HepG2 (cell line): ENCODE data around the gene ZC3H14.
"Not testable (repeated sequence)": the region's sequence is repeated elsewhere in the genome, so short reads cannot be mapped to it uniquely, and the experiment has no call there.

Experiments used
- ATF2 ChIP-seq: sonication (generic); formaldehyde crosslinking; IDR thresholded peaks from 2 replicates; pipeline ENCODE4 v1.4.0; 2020; ENCODE audit warnings: missing genetic modification reagents
- JUND ChIP-seq: sonication (generic); formaldehyde crosslinking; IDR thresholded peaks from 2 replicates; pipeline ENCODE4 v1.8.0; 2022; ENCODE audit warnings: mild to moderate bottlenecking, missing genetic modification reagents
- KLF16 ChIP-seq, 2 experiments: sonication (generic) in 1 of 2; formaldehyde crosslinking in 1 of 2; IDR thresholded peaks; 2 replicates each; pipeline versions ENCODE4 v1.6.1 to v1.8.0; 2016 to 2023; ENCODE audit warnings: missing genetic modification reagents in 2 of 2, missing compliant biosample characterization in 1 of 2
- RXRB ChIP-seq: IDR thresholded peaks from 2 replicates; pipeline ENCODE4 v1.6.1; 2016; ENCODE audit warnings: borderline replicate concordance, missing genetic modification reagents, missing compliant biosample characterization
- SNRNP70 ChIP-seq: fragments of 200-400 bp; formaldehyde crosslinking; IDR thresholded peaks from 2 replicates; pipeline ENCODE4 v1.6.1; 2017; ENCODE audit warnings: mild to moderate bottlenecking, low read depth, low read length, moderate library complexity
- TARDBP ChIP-seq: sonication (generic); formaldehyde crosslinking; IDR thresholded peaks from 2 replicates; pipeline ENCODE4 v1.8.0; 2022; ENCODE audit warnings: mild to moderate bottlenecking, missing genetic modification reagents
- TF ChIP-seq, protein P1 (sequence below): sonication (generic); formaldehyde crosslinking; IDR thresholded peaks from 2 replicates; pipeline ENCODE4 v1.8.0; 2023; ENCODE audit warnings: mild to moderate bottlenecking, missing genetic modification reagents

DNA sequence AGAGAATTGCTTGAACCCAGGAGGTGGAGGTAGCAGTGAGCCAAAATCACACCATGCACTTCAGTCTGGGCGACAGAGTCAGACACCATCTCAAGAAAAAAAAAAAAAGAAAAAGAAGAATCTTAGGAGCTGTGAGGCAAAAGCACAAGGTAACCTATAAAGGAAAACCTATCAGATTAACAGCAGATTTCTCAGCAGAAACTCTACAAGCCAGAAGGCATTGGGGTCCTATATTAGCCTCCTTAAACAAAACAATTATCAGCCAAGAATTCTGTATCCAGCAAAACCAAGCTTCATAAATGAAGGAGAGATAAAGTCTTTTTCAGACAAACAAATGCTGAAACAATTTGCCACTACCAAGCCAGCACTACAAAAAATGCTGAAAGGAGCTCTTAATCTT is 32.9 kb upstream of the ZC3H14 start:
- TF ChIP-seq TARDBP (CRISPR knock-in tag); RXRB (CRISPR knock-in tag); ATF2 (CRISPR knock-in tag); SNRNP70; JUND (CRISPR knock-in tag); KLF16 (CRISPR knock-in tag; IDR thresholded peaks at IDR 0.05): not testable (repeated sequence)
- TF ChIP-seq, protein P1, sequence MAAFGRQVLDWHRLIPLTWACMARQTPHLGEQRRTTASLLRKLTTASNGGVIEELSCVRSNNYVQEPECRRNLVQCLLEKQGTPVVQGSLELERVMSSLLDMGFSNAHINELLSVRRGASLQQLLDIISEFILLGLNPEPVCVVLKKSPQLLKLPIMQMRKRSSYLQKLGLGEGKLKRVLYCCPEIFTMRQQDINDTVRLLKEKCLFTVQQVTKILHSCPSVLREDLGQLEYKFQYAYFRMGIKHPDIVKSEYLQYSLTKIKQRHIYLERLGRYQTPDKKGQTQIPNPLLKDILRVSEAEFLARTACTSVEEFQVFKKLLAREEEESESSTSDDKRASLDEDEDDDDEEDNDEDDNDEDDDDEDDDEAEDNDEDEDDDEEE (CRISPR knock-in tag) = not testable (repeated sequence)
